DOHH2 (cell line): Measurements from ENCODE around the gene TMEM30B.

Experiments used
- H3F3A ChIP-seq: fragments of 200-600 bp; sonication (generic), shearing (Covaris generic); 2 replicates; pipeline ENCODE4 v1.6.0; 2016; ENCODE audit warnings: antibody characterized with exemption, mild to moderate bottlenecking; ENCODE audit not compliant: control insufficient read depth, insufficient read depth
- H3K27ac ChIP-seq: fragments of 200-600 bp; sonication (generic); 2 replicates; pipeline ENCODE4 v1.5.1; 2014; ENCODE audit warnings: low read depth, mild to moderate bottlenecking, low read length, moderate library complexity
- H3K27me3 ChIP-seq: fragments of 200-600 bp; sonication (generic); 2 replicates; pipeline ENCODE4 v1.6.1; 2014; ENCODE audit warnings: mild to moderate bottlenecking, low read length, mixed read lengths; ENCODE audit not compliant: control insufficient read depth
- H3K36me3 ChIP-seq: fragments of 200-600 bp; sonication (generic); 2 replicates; pipeline ENCODE4 v1.6.1; 2014; ENCODE audit warnings: mild to moderate bottlenecking, low read length, moderate library complexity, mixed read lengths; ENCODE audit not compliant: control insufficient read depth
- H3K4me1 ChIP-seq: fragments of 200-600 bp; sonication (generic); 2 replicates; pipeline ENCODE4 v1.6.1; 2014; ENCODE audit warnings: mild to moderate bottlenecking, low read length, mixed read lengths; ENCODE audit not compliant: control insufficient read depth
- H3K4me2 ChIP-seq: fragments of 200-600 bp; sonication (generic); 2 replicates; pipeline ENCODE4 v1.6.0; 2014; ENCODE audit warnings: mild to moderate bottlenecking, low read length, moderate library complexity
- H3K4me3 ChIP-seq: fragments of 200-600 bp; sonication (generic); 2 replicates; pipeline ENCODE4 v1.5.1; 2014; ENCODE audit warnings: mild to moderate bottlenecking, low read length, mixed read lengths
- H3K79me2 ChIP-seq: fragments of 200-600 bp; sonication (generic); 2 replicates; pipeline ENCODE4 v1.6.1; 2014; ENCODE audit warnings: mild to moderate bottlenecking, low read length, mixed read lengths; ENCODE audit not compliant: control insufficient read depth
- H3K9me2 ChIP-seq: fragments of 200-600 bp; sonication (generic); replicated peaks from 2 replicates; pipeline ENCODE4 v1.6.1; 2014; ENCODE audit warnings: mild to moderate bottlenecking, low read length, mixed read lengths; ENCODE audit not compliant: control insufficient read depth
- H3K9me3 ChIP-seq: fragments of 200-600 bp; sonication (generic); 2 replicates; pipeline ENCODE4 v1.6.1; 2014; ENCODE audit warnings: antibody characterized with exemption, low read length, mixed read lengths; ENCODE audit not compliant: control insufficient read depth, insufficient read depth
- H4K20me1 ChIP-seq: fragments of 200-600 bp; sonication (generic); 2 replicates; pipeline ENCODE4 v1.6.0; 2014; ENCODE audit warnings: low read depth, mild to moderate bottlenecking, antibody characterized with exemption, low read length, moderate library complexity; ENCODE audit not compliant: control insufficient read depth, insufficient read depth
- CTCF ChIP-seq: fragments of 200-600 bp; sonication (generic); IDR thresholded peaks from one replicate; pipeline ENCODE4 v1.5.1; 2014; ENCODE audit warnings: antibody characterized with exemption, mild to moderate bottlenecking, low read depth, low read length; ENCODE audit not compliant: poor library complexity, severe bottlenecking
- EZH2phosphoT487 ChIP-seq: fragments of 200-600 bp; sonication (generic); IDR thresholded peaks from 2 replicates; pipeline ENCODE4 v1.6.1; 2017; ENCODE audit warnings: borderline replicate concordance, mild to moderate bottlenecking, antibody characterized with exemption, low read length, moderate library complexity, mixed read lengths

The TMEM30B gene

DNA sequence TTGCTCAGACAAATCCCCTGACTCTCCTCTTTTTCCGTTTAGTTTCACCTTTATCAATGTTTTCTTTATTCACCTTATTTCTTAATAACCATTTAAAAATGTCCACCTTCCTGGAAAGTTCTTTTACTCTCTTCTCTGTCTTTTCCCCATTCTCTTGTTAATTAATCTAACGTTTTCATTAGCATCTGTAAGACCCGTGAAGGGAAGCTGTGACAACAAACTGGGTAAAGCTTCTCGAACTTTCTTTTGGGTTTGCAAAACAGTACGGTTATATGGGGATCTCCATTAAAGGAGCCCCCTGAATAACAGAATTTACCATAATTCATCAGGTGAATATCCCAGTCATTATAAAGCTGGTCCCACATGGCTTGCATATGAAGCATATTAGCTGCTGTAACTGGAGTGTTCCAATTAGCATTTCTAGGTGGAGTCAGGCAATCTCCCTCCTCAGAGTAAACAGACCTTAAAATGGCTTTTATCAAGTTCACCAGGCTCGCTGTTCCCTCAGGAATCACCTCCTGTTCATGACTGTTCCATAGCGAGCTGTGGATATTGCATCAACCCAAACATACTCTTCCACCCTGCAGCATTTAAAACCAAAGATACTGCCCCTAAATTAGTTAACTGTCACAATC is 42.4 kb downstream of the TMEM30B start:
- H3F3A ChIP-seq, result no peaks in the 10 kb centered on the region
- no peaks in the 10 kb centered on the region for H3K79me2 ChIP-seq
- H3K9me3 ChIP-seq, result peaks cover 21% of the 10 kb centered on the region
- no peaks in the 10 kb centered on the region for H3K4me1 ChIP-seq
- H3K9me2 ChIP-seq, result no peaks in the 10 kb centered on the region
- no peak for TF ChIP-seq CTCF
- TF ChIP-seq EZH2phosphoT487, result no peak
- H3K4me3 ChIP-seq, result no peak overlapping the region
- H3K27me3 ChIP-seq, result no peaks in the 10 kb centered on the region
- no peaks in the 10 kb centered on the region for H3K36me3 ChIP-seq
- H3K4me2 ChIP-seq, result no peak overlapping the region
- no peak overlapping the region for H3K27ac ChIP-seq
- no peaks in the 10 kb centered on the region for H4K20me1 ChIP-seq

- Histone ChIP-seq H3K36me3 (no peaks in the 10 kb centered on the region), H3K4me2 (no peak overlapping the region), H3K9me2 (no peaks in the 10 kb centered on the region), H3K27ac (no peak overlapping the region), H3F3A (no peaks in the 10 kb centered on the region), H3K79me2 (no peaks in the 10 kb centered on the region), H3K4me3 (no peak overlapping the region), H3K4me1 (no peaks in the 10 kb centered on the region), H3K9me3 (no peaks in the 10 kb centered on the region), H3K27me3 (no peaks in the 10 kb centered on the region), H4K20me1 (no peaks in the 10 kb centered on the region)
- TF ChIP-seq EZH2phosphoT487, result no peak
- no peak for TF ChIP-seq CTCF
Observed at GRCh38 chr14:61234215-61234916, 46.8 kb downstream of the TMEM30B start.

DNA sequence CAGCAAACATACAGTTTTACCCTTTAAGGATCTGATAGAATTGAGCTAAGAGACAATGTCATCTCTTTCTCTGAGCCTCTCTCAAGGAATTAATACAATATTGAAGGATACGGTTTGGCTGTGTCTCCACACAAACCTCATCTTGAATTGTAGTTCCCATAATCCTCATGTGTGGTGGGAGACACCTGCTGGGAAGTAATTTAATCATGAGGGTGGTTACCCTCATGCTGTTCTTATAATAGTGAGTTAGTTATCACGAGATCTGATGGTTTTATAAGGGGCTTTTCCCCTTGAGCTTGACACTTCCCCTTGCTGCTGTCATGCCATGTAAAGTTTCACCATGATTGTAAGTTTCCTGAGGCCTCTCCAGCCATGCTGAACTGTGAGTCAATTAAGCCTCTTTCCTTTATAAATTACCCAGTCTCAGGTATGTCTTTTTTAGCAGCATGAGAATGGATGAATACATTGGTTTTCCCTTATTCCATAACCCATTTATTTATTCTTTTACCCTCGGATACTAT is 47.6 kb downstream of the TMEM30B start:
- no peak for TF ChIP-seq CTCF
- TF ChIP-seq EZH2phosphoT487, result no peak
- Histone ChIP-seq H3K4me3 (no peak overlapping the region), H3K27ac (no peak overlapping the region), H3K79me2 (no peaks in the 10 kb centered on the region), H3K4me1 (no peaks in the 10 kb centered on the region), H3K27me3 (no peaks in the 10 kb centered on the region), H3K4me2 (no peak overlapping the region), H3F3A (no peaks in the 10 kb centered on the region), H3K9me2 (no peaks in the 10 kb centered on the region), H4K20me1 (no peaks in the 10 kb centered on the region), H3K36me3 (no peaks in the 10 kb centered on the region), H3K9me3 (no peaks in the 10 kb centered on the region)
